GM21381 (cell line): ENCODE measurements around the gene NPSR1.
"Not testable (repeated sequence)": the region's sequence is repeated elsewhere in the genome, so short reads cannot be mapped to it uniquely, and the experiment has no call there.

Experiments used
- ATAC-seq: cut with Tn5 transposase; IDR thresholded peaks from one replicate; pipeline ENCODE4 v1.9.1; 2021; ENCODE audit warnings: mild to moderate bottlenecking, moderate library complexity; ENCODE audit not compliant: unreplicated experiment

Gene NPSR1

DNA sequence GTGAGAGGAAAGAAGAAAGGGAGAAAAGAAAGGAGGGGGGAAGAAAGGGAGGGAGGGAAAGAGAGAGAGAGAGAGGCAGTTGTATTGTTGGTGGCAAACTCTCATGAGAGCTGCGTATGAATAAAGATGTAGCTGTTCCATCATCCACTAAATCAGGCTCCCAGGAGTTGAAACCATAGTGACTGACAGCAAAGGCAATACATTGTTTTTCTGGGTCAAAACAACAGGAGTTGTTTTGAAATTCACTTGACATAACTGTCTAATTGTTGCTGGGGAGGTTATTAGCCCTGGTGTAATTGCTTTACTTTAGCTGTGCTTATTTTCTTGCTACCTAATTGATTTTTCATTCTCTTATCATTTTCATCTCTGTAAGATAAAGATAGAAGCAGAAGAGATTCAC, 173.4 kb downstream of the NPSR1 start:
- ATAC-seq: no peak

- no peak for ATAC-seq
These were observed 174.0 kb downstream of the NPSR1 start for GRCh38 chr7:34832020-34832419.

DNA sequence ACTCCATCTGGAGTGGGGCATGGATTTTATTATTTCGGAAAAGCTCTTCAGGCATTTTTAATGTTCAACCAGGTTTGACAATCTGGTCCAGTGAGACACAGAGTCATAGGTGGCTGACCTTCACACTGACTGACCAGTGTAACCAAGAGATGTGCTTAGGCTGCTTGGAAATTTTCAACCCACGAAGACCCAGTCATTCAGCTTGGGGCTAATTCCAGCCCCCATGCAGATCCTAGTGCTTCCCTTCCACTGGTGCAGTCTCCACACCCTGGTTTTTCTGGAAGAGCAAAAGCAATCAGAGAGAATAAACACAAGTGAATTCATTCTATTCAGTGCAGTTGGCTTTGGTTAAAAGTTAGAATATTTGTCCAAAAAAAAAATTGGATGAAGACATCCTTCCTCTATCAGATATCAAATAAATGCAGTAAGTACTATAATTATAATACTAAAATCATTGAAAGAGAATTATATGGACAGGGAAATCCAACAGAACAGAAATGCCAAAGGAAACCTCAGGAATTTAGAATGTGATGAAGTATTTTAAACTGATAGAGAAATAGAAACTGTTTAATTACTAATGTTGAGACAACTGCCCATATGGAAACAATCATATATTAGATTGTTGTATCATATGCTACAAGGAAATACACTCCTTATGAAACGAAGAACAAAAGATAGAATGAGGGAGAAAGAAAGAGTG, 178.0 kb downstream of the NPSR1 start:
- no peak for ATAC-seq

DNA sequence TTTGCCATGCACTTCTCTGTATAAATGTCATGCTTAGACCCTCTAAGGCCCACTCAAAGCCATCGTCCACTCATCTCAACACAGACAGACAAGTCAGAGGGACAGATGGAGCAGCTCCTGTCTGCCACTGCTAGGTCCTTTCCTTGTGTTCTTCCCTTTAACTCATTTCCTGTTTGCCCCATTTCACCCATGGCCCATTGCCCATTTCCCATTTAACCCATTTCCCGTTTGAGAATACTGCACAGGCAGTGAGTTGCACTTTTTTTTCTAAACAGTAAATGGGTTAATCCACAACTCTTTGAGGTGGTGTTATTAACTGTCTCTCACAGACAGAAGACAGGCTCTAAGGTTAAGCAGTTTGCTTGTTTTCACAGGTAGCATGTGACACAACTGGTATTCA, 179.3 kb downstream of the NPSR1 start:
- no peak for ATAC-seq

DNA sequence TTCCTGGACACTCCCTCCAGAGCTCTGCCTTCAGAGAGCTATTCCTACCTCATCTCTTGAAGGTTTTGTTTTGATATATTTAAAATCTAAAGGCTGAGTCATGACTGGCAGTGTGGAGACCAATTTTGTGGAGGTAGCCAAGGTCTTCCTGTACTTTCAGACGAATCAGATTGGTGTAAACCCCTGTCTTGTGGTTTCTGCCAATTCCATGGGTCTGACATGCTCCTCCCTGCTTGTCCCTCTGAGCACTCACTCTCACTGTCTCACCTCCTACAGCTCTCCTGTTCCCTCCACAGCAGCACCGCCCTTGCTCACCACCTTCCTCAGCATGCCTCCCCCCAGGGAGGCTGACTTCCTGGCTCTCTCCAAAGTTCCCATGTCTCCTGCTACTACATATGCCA, 179.8 kb downstream of the NPSR1 start:
- ATAC-seq: no peak

GRCh38 chr7:34838329-34838728, 180.3 kb downstream of the NPSR1 start:
- ATAC-seq: no peak

GRCh38 chr7:34839645-34840044, 181.6 kb downstream of the NPSR1 start:
- ATAC-seq: no peak

DNA sequence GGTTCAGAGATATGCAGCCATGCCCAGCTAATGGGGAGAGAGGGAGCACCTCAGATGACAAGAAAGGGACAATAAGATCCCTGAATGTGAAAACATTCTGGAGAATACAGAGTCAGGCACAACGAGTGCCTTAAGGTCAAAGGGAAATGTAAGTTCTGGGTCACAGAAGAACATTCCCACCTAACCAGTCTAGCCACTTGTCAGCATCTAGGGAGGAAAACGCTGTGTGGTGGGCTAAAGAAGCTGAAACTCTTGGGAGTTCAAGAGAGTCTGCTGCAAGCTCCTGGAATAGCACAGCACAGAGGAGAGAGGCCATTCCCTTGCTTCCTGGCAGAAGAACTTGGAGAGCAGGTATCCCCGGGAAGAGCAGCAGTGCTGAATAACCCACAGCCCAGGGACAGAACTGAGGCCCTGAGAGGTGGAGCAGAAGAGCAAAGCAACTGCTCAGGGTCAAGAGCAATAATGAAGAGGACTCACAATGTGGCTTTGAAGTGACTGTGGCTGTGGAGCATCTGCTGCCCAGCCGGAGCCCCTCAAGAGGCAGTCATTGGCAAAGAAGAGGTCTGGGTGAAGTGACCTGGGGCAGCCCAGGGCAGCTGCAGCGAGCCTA, 182.3 kb downstream of the NPSR1 start:
- no peak for ATAC-seq

- no peak for ATAC-seq
These were observed 183.3 kb downstream of the NPSR1 start for GRCh38 chr7:34841326-34841725.

DNA sequence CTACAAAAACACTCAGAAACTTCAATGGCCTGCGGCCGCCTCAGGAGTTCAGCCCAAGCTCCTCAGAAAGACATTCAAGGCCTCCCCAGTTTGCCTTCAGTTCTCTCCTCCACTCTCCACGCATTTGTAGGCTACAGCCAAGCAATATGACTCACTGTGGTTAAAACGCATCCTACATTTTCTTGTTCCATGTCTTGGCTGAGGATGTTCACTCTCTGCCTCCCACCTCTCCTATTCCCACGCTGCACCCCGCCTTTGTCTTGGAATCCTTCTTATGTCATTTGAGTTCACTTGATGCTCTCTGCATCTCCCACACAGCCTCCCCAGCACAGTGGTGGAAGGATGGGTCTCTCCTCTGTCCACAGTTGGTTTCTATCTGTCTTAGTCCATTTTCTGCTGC, 184.8 kb downstream of the NPSR1 start:
- no peak for ATAC-seq

- no peak for ATAC-seq
These were observed 186.4 kb downstream of the NPSR1 start for GRCh38 chr7:34844406-34844805.

- ATAC-seq: no peak
These were observed 187.1 kb downstream of the NPSR1 start for GRCh38 chr7:34844936-34845665.

DNA sequence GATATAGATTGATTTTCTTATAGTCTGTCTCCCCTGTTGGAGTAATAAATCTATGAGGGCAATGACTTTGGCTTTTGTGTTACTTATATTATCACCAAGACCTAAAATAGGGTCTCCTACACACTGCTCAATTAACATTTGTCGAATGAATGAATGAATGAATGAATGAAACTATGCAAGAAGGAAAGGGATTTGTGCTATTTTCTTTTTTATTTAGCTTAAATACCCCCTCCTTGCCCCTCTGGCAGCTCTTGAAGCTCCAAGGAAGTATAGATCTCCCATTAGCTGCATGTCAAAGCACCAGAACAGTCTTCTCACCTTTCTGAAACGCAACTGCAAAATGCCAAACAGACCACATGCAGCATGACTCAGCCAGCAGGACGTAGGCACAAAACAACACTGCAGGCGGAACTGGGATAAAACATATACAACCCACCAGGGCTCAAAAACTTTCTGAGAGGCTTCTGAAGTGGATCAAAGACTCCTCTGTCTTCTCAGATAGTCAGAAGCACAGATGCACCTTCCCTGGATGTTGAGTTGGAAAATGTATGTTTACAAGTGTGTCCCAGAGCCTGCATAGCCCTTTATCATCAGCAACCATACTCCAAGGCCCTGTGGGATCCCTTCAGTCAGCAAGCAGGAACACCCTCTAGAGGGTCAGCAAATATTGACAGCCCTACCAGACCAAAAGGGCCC, 187.8 kb downstream of the NPSR1 start:
- ATAC-seq: no peak

DNA sequence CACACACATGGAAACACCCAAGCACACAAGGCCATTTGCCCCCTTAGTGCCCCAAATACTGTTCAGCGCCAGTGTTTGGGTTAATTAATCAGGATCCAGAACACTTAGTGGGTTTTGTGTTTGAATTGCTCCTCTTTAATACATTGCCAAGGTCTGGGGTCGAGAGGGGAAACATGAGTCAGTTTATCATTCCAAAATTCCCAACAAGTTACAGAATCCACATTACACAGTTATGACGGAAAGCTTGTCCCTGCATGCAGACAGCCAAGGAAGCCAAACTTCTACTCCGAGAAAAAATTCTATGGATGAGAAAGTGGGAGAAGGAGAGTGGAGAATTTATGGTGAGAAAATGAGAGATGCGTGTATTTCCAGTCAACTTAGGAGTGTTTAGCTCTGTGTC, 189.0 kb downstream of the NPSR1 start:
- ATAC-seq: no peak

GRCh38 chr7:34848670-34849069, 190.7 kb downstream of the NPSR1 start:
- no peak for ATAC-seq

- no peak for ATAC-seq
These were observed 191.3 kb downstream of the NPSR1 start for GRCh38 chr7:34849163-34849960.

- no peak for ATAC-seq
These were observed 192.0 kb downstream of the NPSR1 start for GRCh38 chr7:34849986-34850385.

DNA sequence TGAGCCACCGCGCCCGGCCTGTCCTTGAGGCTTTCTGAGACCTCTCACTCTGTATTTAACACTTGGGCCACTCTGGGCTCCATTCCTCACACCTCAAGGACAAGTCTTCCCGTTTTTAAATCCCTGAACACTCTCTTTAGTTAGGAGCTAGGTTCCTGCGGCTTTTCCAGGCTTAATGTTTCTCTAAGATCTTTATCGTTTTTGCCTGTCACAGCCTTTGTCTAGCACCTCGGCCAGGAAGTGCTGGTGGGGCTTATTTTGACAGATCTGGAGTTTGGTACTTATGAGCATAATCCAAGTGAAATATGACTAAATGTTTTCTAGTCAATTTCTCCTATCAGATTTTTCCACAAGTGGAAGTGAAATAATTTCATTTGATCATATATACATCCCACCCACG, 192.7 kb downstream of the NPSR1 start:
- ATAC-seq: no peak

DNA sequence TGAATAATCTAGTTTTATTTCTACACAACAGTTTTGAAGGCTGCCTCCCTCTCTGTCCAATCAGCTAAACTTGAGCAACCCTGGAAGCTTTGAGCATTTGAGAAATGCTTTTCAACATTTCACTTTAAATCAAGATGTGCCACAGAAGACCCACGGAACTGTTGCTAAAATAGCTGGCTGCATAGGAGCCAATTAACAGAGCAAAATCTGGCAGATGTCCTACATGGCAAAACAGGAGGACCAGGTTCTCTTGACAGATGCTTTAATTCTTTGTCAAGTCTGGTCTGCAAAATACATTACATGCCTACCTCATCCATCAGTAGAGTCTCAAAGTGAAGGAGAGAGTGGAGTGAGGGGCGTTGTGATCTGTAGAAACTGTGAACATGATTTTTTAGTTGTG, 193.4 kb downstream of the NPSR1 start:
- no peak for ATAC-seq

DNA sequence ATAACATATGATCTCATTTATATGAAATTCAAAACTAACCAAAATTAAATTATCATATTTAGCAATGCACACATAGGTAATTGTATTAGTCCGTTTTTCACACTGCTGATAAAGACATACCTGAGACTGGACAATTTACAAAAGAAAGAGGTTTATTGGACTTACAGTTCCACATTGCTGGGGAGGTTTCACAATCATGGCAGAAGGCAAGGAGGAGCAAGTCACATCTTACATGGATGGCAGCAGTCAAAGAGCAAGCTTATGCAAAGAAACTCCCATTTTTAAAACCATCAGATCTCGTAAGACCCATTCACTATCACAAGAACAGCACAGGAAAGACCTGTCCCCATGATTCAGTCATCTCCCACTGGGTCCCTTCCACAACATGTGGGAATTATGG, 200.4 kb downstream of the NPSR1 start:
- ATAC-seq: not testable (repeated sequence)

DNA sequence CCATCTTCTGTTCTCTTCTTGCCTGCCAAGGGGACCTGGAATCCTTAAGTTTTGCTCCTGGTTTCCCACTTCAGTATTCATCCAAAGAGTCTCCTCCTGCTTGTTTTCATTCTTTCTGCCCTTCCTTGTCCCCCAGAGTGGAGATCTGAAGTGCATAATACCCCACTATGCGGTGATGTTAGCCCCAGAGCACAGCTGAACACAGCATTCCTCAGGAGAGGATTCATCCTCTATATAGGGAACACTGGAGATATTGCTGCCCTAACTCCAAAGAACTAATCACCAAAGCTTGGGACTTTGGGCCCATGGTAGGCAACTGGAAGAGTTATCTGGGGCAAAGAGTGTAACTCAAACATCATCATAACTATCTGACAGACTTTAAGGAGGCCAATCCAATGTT, 201.3 kb downstream of the NPSR1 start:
- not testable (repeated sequence) for ATAC-seq
